Keratinocyte (primary cell): Measurements from ENCODE around the gene TTC8. TPM values are rescaled to one million over a fixed set of nuclear protein-coding genes. Genes with fewer than 3 reads are reported as not detected.

Experiments used
- DNase-seq: peaks from one replicate; pipeline ENCODE4 v3.0.0-alpha.2; 2011; ENCODE audit warnings: low read depth, missing footprints, low spot score
- FAIRE-seq: peaks from 2 replicates; lab custom pipeline; 2011; peaks lifted over from hg19 to GRCh38; lab: Jason Lieb, UNC
- H2AFZ ChIP-seq: 2 replicates; pipeline ENCODE4 v1.6.0; 2012; ENCODE audit warnings: low read length, control low read depth, inconsistent platforms; ENCODE audit not compliant: control insufficient read depth
- H3K27ac ChIP-seq: 2 replicates; pipeline ENCODE4 v1.5.1; 2011; ENCODE audit warnings: low read length; ENCODE audit not compliant: control insufficient read depth, insufficient read depth
- H3K27me3 ChIP-seq: 3 replicates; pipeline ENCODE4 v1.6.0; 2011; ENCODE audit warnings: low read length; ENCODE audit not compliant: control insufficient read depth, insufficient read depth; ENCODE audit errors: extremely low read depth
- H3K36me3 ChIP-seq, 2 experiments: 2 replicates in 1 of 2; 3 replicates in 1 of 2; pipeline ENCODE4 v1.5.1; 2011; ENCODE audit warnings: low read length in 2 of 2, mild to moderate bottlenecking in 1 of 2; ENCODE audit not compliant: control insufficient read depth in 2 of 2, insufficient read depth in 2 of 2; ENCODE audit errors: extremely low read depth in 1 of 2
- H3K4me1 ChIP-seq: 3 replicates; pipeline ENCODE4 v1.5.1; 2011; ENCODE audit warnings: low read length; ENCODE audit not compliant: control insufficient read depth, insufficient read depth; ENCODE audit errors: extremely low read depth
- H3K4me2 ChIP-seq: 3 replicates; pipeline ENCODE4 v1.6.0; 2011; ENCODE audit warnings: low read depth, low read length; ENCODE audit not compliant: control insufficient read depth, insufficient read depth; ENCODE audit errors: extremely low read depth
- H3K4me3 ChIP-seq, 3 experiments: fragments of 200-600 bp in 1 of 3; sonication (generic) in 1 of 3; 2 replicates in 2 of 3; 3 replicates in 1 of 3; pipeline ENCODE4 v1.5.1; 2011 to 2016; ENCODE audit warnings: low read length in 3 of 3, mild to moderate bottlenecking in 3 of 3, control low read depth in 2 of 3, inconsistent platforms in 1 of 3, low read depth in 1 of 3, mixed read lengths in 1 of 3, mixed run types in 1 of 3, moderate library complexity in 1 of 3; ENCODE audit not compliant: control insufficient read depth in 2 of 3, insufficient read depth in 2 of 3; ENCODE audit errors: extremely low read depth in 1 of 3
- H3K79me2 ChIP-seq: 2 replicates; pipeline ENCODE4 v1.6.0; 2012; ENCODE audit warnings: low read length; ENCODE audit not compliant: control insufficient read depth, insufficient read depth
- H3K9ac ChIP-seq: 3 replicates; pipeline ENCODE4 v1.6.0; 2011; ENCODE audit warnings: low read length; ENCODE audit not compliant: control insufficient read depth, insufficient read depth; ENCODE audit errors: extremely low read depth
- H3K9me1 ChIP-seq: 3 replicates; pipeline ENCODE4 v1.6.0; 2011; ENCODE audit warnings: low read length; ENCODE audit not compliant: control insufficient read depth, insufficient read depth; ENCODE audit errors: extremely low read depth
- H3K9me3 ChIP-seq: 2 replicates; pipeline ENCODE4 v1.5.1; 2012; ENCODE audit warnings: low read depth, low read length; ENCODE audit not compliant: control insufficient read depth
- H4K20me1 ChIP-seq: 3 replicates; pipeline ENCODE4 v1.6.0; 2011; ENCODE audit warnings: low read length; ENCODE audit not compliant: control insufficient read depth, insufficient read depth; ENCODE audit errors: extremely low read depth
- CTCF ChIP-seq, 3 experiments: IDR thresholded peaks in 1 of 3; conservative IDR thresholded peaks in 1 of 3; optimal IDR thresholded peaks in 1 of 3; 2 replicates in 2 of 3; 3 replicates in 1 of 3; pipeline versions ENCODE3 to v1.5.1; 2011; ENCODE audit warnings: low read length in 3 of 3, mild to moderate bottlenecking in 3 of 3, moderate library complexity in 2 of 3, control low read depth in 1 of 3, inconsistent platforms in 1 of 3; ENCODE audit not compliant: insufficient read depth in 2 of 3; ENCODE audit errors: extremely low read depth in 1 of 3
- EZH2 ChIP-seq: IDR thresholded peaks from one replicate; pipeline ENCODE4 v1.6.1; 2012; ENCODE audit warnings: inconsistent platforms, mild to moderate bottlenecking, low read length, moderate library complexity
- dilution Hi-C: fragments of 300-500 bp; cut with MboI; formaldehyde crosslinking; loops from one replicate; pipeline ENCODE4 v1.7.0; 2020; ENCODE audit warnings: low sequenced_read_pairs; ENCODE audit not compliant: extremely low pct_ligation_motif_present
- polyA plus RNA-seq, 5 experiments: library from polyadenylated mRNA; depleted of rRNA in 3 of 5; stranded (reverse) in 3 of 5; stranded (forward) in 1 of 5; unstranded in 1 of 5; fragments of >200 nt; gene quantifications; 1 replicate in 1 of 5; 2 replicates in 3 of 5; 3 replicates in 1 of 5; pipeline versions ENCODE4 v1.2.1 to v1.2.3, GENCODE V29; 2011 to 2012; ENCODE audit warnings: missing spikeins in 2 of 5, low read depth in 1 of 5, low replicate concordance in 1 of 5

The TTC8 gene
- polyA plus RNA-seq, 1 donor (not counting 4 experiments of a cell fraction or from before 2014, with no cell fraction given): 43.0 TPM

GRCh38 chr14:88895116-88895515 is 70.7 kb downstream of the TTC8 start:
- DNase-seq: no peak
- Histone ChIP-seq H2AFZ (no peak overlapping the region), H3K27ac (no peak overlapping the region), H3K9ac (no peak overlapping the region), H3K27me3 (no peaks in the 10 kb centered on the region), H3K9me1 (no peaks in the 10 kb centered on the region), H3K9me3 (no peaks in the 10 kb centered on the region), H3K4me3 (no peak overlapping the region), H3K4me1 (no peaks in the 10 kb centered on the region), H3K36me3 (no peaks in the 10 kb centered on the region), H4K20me1 (no peaks in the 10 kb centered on the region), H3K79me2 (no peaks in the 10 kb centered on the region), H3K4me2 (no peak overlapping the region)
- dilution Hi-C loops: no loop called here
- no peak for TF ChIP-seq CTCF (optimal IDR thresholded peaks at IDR 0.05 in 1 of 3, IDR thresholded peaks at IDR 0.05 in 1 of 3, conservative IDR thresholded peaks at IDR 0.05 in 1 of 3; ENCODE audit: extremely low read depth in 1 of 3, insufficient read depth in 2 of 3, low read length in 3 of 3)
- no peak for TF ChIP-seq EZH2
- FAIRE-seq: no peak

DNA sequence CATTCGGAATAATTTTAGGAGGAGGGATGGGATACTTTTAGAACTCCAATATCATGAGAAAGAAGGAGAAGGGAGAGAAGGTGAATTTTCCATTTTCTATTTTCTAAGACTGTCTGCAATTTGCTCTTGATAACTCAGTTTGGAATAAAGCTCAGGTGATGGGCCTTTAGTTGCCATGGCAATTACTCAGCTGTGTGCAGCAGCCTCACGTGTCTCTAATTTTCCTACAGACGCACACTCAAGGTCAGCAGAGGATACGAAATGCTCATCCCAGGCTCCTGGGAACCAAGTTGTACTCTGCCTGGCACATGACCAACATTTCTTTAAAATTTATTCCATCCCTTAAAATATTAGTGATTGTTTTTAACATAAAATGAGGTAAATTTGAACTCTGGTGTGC is 76.7 kb downstream of the TTC8 start:
- no peaks in the 10 kb centered on the region for H3K27me3 ChIP-seq
- FAIRE-seq (no peak), DNase-seq (no peak)
- H3K4me3 ChIP-seq: no peak overlapping the region
- no peak overlapping the region for H3K9ac ChIP-seq
- no peaks in the 10 kb centered on the region for H3K36me3 ChIP-seq
- dilution Hi-C loops: no loop called here
- H3K4me2 ChIP-seq: no peak overlapping the region
- H3K79me2 ChIP-seq: no peaks in the 10 kb centered on the region
- TF ChIP-seq EZH2: no peak
- no peak for TF ChIP-seq CTCF (optimal IDR thresholded peaks at IDR 0.05 in 1 of 3, IDR thresholded peaks at IDR 0.05 in 1 of 3, conservative IDR thresholded peaks at IDR 0.05 in 1 of 3; ENCODE audit: extremely low read depth in 1 of 3, insufficient read depth in 2 of 3, low read length in 3 of 3)
- H3K9me1 ChIP-seq: no peaks in the 10 kb centered on the region
- H4K20me1 ChIP-seq: no peaks in the 10 kb centered on the region
- H3K4me1 ChIP-seq: no peaks in the 10 kb centered on the region
- H3K27ac ChIP-seq: no peak overlapping the region
- no peaks in the 10 kb centered on the region for H3K9me3 ChIP-seq
- no peak overlapping the region for H2AFZ ChIP-seq
